Measurements from ENCODE around the gene SLC6A6. TPM values are rescaled to one million over a fixed set of nuclear protein-coding genes. Genes with fewer than 3 reads are reported as not detected.

Gene SLC6A6
- polyA plus RNA-seq, 1 donor (not counting 4 experiments of a cell fraction or from before 2014, with no cell fraction given): 8.3 TPM

GRCh38 chr3:14521611-14522010, 119.2 kb downstream of the SLC6A6 start:
- no peaks in the 10 kb centered on the region for H3K9me1 ChIP-seq (ENCODE audit: control insufficient read depth, extremely low read depth, insufficient read depth, low read length)
- H3K4me3 ChIP-seq (ENCODE audit: control insufficient read depth in 2 of 3, extremely low read depth in 1 of 3, insufficient read depth in 2 of 3, low read depth in 1 of 3, low read length in 3 of 3): no peak overlapping the region
- dilution Hi-C loops (cut with MboI; ENCODE audit: extremely low pct_ligation_motif_present, low sequenced_read_pairs): no loop called here
- H3K27ac ChIP-seq (ENCODE audit: control insufficient read depth, insufficient read depth, low read length): no peak overlapping the region
- peaks cover 10% of the 10 kb centered on the region for H3K4me1 ChIP-seq (ENCODE audit: control insufficient read depth, extremely low read depth, insufficient read depth, low read length)
- no peak overlapping the region for H2AFZ ChIP-seq (ENCODE audit: control insufficient read depth, low read length)
- peaks cover 4% of the 10 kb centered on the region for H4K20me1 ChIP-seq (ENCODE audit: control insufficient read depth, extremely low read depth, insufficient read depth, low read length)
- FAIRE-seq: no peak
- no peaks in the 10 kb centered on the region for H3K36me3 ChIP-seq (ENCODE audit: control insufficient read depth in 2 of 2, extremely low read depth in 1 of 2, insufficient read depth in 2 of 2, low read length in 2 of 2)
- DNase-seq (ENCODE audit: low read depth, low spot score): no peak
- H3K9me3 ChIP-seq (ENCODE audit: control insufficient read depth, low read depth, low read length): no peaks in the 10 kb centered on the region
- no peaks in the 10 kb centered on the region for H3K79me2 ChIP-seq (ENCODE audit: control insufficient read depth, insufficient read depth, low read length)
- peaks cover 4% of the 10 kb centered on the region for H3K27me3 ChIP-seq (ENCODE audit: control insufficient read depth, extremely low read depth, insufficient read depth, low read length)
- no peak overlapping the region for H3K4me2 ChIP-seq (ENCODE audit: control insufficient read depth, extremely low read depth, insufficient read depth, low read depth, low read length)
- H3K9ac ChIP-seq (ENCODE audit: control insufficient read depth, extremely low read depth, insufficient read depth, low read length): no peak overlapping the region
- TF ChIP-seq CTCF (optimal IDR thresholded peaks at IDR 0.05 in 1 of 3, IDR thresholded peaks at IDR 0.05 in 1 of 3, conservative IDR thresholded peaks at IDR 0.05 in 1 of 3; ENCODE audit: extremely low read depth in 1 of 3, insufficient read depth in 2 of 3, low read length in 3 of 3) (no peak), EZH2 (IDR thresholded peaks at IDR 0.05; ENCODE audit: low read length) (no peak)

- Histone ChIP-seq H3K4me1 (ENCODE audit: control insufficient read depth, extremely low read depth, insufficient read depth, low read length) (peaks cover 10% of the 10 kb centered on the region), H3K9me3 (ENCODE audit: control insufficient read depth, low read depth, low read length) (no peaks in the 10 kb centered on the region), H3K9me1 (ENCODE audit: control insufficient read depth, extremely low read depth, insufficient read depth, low read length) (no peaks in the 10 kb centered on the region), H3K9ac (ENCODE audit: control insufficient read depth, extremely low read depth, insufficient read depth, low read length) (no peak overlapping the region), H2AFZ (ENCODE audit: control insufficient read depth, low read length) (no peak overlapping the region), H3K27me3 (ENCODE audit: control insufficient read depth, extremely low read depth, insufficient read depth, low read length) (peaks cover 4% of the 10 kb centered on the region), H3K79me2 (ENCODE audit: control insufficient read depth, insufficient read depth, low read length) (no peaks in the 10 kb centered on the region), H3K27ac (ENCODE audit: control insufficient read depth, insufficient read depth, low read length) (no peak overlapping the region), H4K20me1 (ENCODE audit: control insufficient read depth, extremely low read depth, insufficient read depth, low read length) (peaks cover 4% of the 10 kb centered on the region), H3K36me3 (ENCODE audit: control insufficient read depth in 2 of 2, extremely low read depth in 1 of 2, insufficient read depth in 2 of 2, low read length in 2 of 2) (no peaks in the 10 kb centered on the region), H3K4me2 (ENCODE audit: control insufficient read depth, extremely low read depth, insufficient read depth, low read depth, low read length) (no peak overlapping the region), H3K4me3 (ENCODE audit: control insufficient read depth in 2 of 3, extremely low read depth in 1 of 3, insufficient read depth in 2 of 3, low read depth in 1 of 3, low read length in 3 of 3) (no peak overlapping the region)
- TF ChIP-seq EZH2 (IDR thresholded peaks at IDR 0.05; ENCODE audit: low read length) (no peak), CTCF (optimal IDR thresholded peaks at IDR 0.05 in 1 of 3, IDR thresholded peaks at IDR 0.05 in 1 of 3, conservative IDR thresholded peaks at IDR 0.05 in 1 of 3; ENCODE audit: extremely low read depth in 1 of 3, insufficient read depth in 2 of 3, low read length in 3 of 3) (no peak)
- no peak for FAIRE-seq
- no peak for DNase-seq (ENCODE audit: low read depth, low spot score)
- dilution Hi-C loops (cut with MboI; ENCODE audit: extremely low pct_ligation_motif_present, low sequenced_read_pairs): no loop called here
These were observed 119.8 kb downstream of the SLC6A6 start for GRCh38 chr3:14522129-14522691.
